HG03039 (cell line): Measurements from ENCODE around the gene HYOU1.
A peak's percentile ranks its signal among the peaks of the same experiment; 100 is the strongest.
"Not testable (repeated sequence)": the region's sequence is repeated elsewhere in the genome, so short reads cannot be mapped to it uniquely, and the experiment has no call there.

ENCODE experiments used
- ATAC-seq: cut with Tn5 transposase; IDR thresholded peaks from one replicate; pipeline ENCODE4 v1.9.1; 2021; ENCODE audit warnings: mild to moderate bottlenecking, moderate library complexity; ENCODE audit not compliant: unreplicated experiment

The HYOU1 gene

GRCh38 chr11:119021631-119022030 is 35.4 kb downstream of the HYOU1 start:
- ATAC-seq: no peak

- ATAC-seq: no peak
These were observed 37.0 kb downstream of the HYOU1 start for GRCh38 chr11:119019996-119020395.

- ATAC-seq: peak; percentile 79
These were observed 38.7 kb downstream of the HYOU1 start, which contains the start of the genes RPS25 and TRAPPC4 for GRCh38 chr11:119018074-119018938. Gene RPS25 (minus strand): TSS chr11:119018343. CDS start chr11:119018284, 59 bp downstream. Gene TRAPPC4 (plus strand): TSS chr11:119018766. CDS start chr11:119018796, 30 bp downstream.

GRCh38 chr11:119017377-119017776 is 39.6 kb downstream of the HYOU1 start:
- ATAC-seq: not testable (repeated sequence)

GRCh38 chr11:119016216-119017009 is 40.6 kb downstream of the HYOU1 start:
- ATAC-seq: no peak

- ATAC-seq: no peak
These were observed 41.9 kb downstream of the HYOU1 start for GRCh38 chr11:119015054-119015611.

- ATAC-seq: no peak
These were observed 42.6 kb downstream of the HYOU1 start for GRCh38 chr11:119014209-119014924.

GRCh38 chr11:119012629-119013170 is 44.3 kb downstream of the HYOU1 start:
- ATAC-seq: no peak

GRCh38 chr11:119011476-119012053 is 45.4 kb downstream of the HYOU1 start:
- no peak for ATAC-seq

GRCh38 chr11:119006656-119007055 is 50.3 kb downstream of the HYOU1 start:
- no peak for ATAC-seq

GRCh38 chr11:119000906-119001305 is 56.1 kb downstream of the HYOU1 start:
- ATAC-seq: no peak

GRCh38 chr11:118998822-118999221 is 58.2 kb downstream of the HYOU1 start:
- no peak for ATAC-seq

- no peak for ATAC-seq
These were observed 58.7 kb downstream of the HYOU1 start for GRCh38 chr11:118998388-118998717.

GRCh38 chr11:118997627-118998387 is 59.2 kb downstream of the HYOU1 start, which contains the start of gene CENATAC:
Gene CENATAC (plus strand): TSS chr11:118998138. CDS start chr11:118998198, 60 bp downstream.
- ATAC-seq: peak; percentile 80

- ATAC-seq: peak; percentile 4
These were observed 59.9 kb downstream of the HYOU1 start for GRCh38 chr11:118996926-118997626.
